KMS-11 (cell line): ENCODE results near the gene SYNDIG1.

ENCODE experiments used
- H2AFZ ChIP-seq: fragments of 200-600 bp; sonication (generic); 2 replicates; pipeline ENCODE4 v1.6.1; 2016; ENCODE audit warnings: antibody characterized with exemption, mixed run types, low read depth
- H3K27ac ChIP-seq: fragments of 200-600 bp; sonication (generic); 2 replicates; pipeline ENCODE4 v1.6.1; 2016; ENCODE audit warnings: mild to moderate bottlenecking, mixed run types
- H3K27me3 ChIP-seq: fragments of 200-600 bp; sonication (generic); 2 replicates; pipeline ENCODE4 v1.6.1; 2017; ENCODE audit warnings: mild to moderate bottlenecking, low read depth, mixed run types, moderate library complexity; ENCODE audit not compliant: insufficient read depth
- H3K36me3 ChIP-seq: fragments of 200-600 bp; sonication (generic); 2 replicates; pipeline ENCODE4 v1.6.1; 2017; ENCODE audit warnings: mild to moderate bottlenecking, mixed run types; ENCODE audit not compliant: insufficient read depth
- H3K4me1 ChIP-seq: fragments of 200-600 bp; sonication (generic); 2 replicates; pipeline ENCODE4 v1.6.1; 2016; ENCODE audit warnings: mild to moderate bottlenecking, low read depth, mixed run types; ENCODE audit not compliant: poor library complexity, severe bottlenecking
- H3K4me2 ChIP-seq: fragments of 200-600 bp; sonication (generic); 2 replicates; pipeline ENCODE4 v1.7.0; 2016; ENCODE audit warnings: mild to moderate bottlenecking, mixed run types
- H3K4me3 ChIP-seq: fragments of 200-600 bp; sonication (generic); IDR thresholded peaks from 2 replicates; pipeline ENCODE4 v1.6.1; 2017; ENCODE audit warnings: low read depth, low read length, mixed read lengths; ENCODE audit not compliant: insufficient read depth
- H3K79me2 ChIP-seq: fragments of 200-600 bp; sonication (generic); 2 replicates; pipeline ENCODE4 v1.6.1; 2016; ENCODE audit warnings: low read depth, mixed run types; ENCODE audit not compliant: insufficient read depth
- H3K9ac ChIP-seq: fragments of 200-600 bp; sonication (generic); 2 replicates; pipeline ENCODE4 v1.6.1; 2016; ENCODE audit warnings: mild to moderate bottlenecking, mixed run types
- H4K20me1 ChIP-seq: fragments of 200-600 bp; sonication (generic); 2 replicates; pipeline ENCODE4 v1.6.1; 2016; ENCODE audit warnings: mild to moderate bottlenecking, mixed run types; ENCODE audit not compliant: insufficient read depth
- CTCF ChIP-seq: fragments of 200-600 bp; sonication (generic); conservative IDR thresholded peaks from 2 replicates; pipeline ENCODE4 v1.6.1; 2017; ENCODE audit warnings: low read depth, mild to moderate bottlenecking, antibody characterized with exemption, low read length, moderate library complexity, mixed read lengths

SYNDIG1 gene

GRCh38 chr20:24605937-24606455 is 136.6 kb downstream of the SYNDIG1 start:
- TF ChIP-seq CTCF = no peak
- Histone ChIP-seq H3K4me3 (no peak overlapping the region), H3K4me2 (no peak overlapping the region), H3K79me2 (no peaks in the 10 kb centered on the region), H3K4me1 (no peaks in the 10 kb centered on the region), H3K36me3 (no peaks in the 10 kb centered on the region), H2AFZ (no peak overlapping the region), H4K20me1 (no peaks in the 10 kb centered on the region), H3K27me3 (no peaks in the 10 kb centered on the region), H3K9ac (no peak overlapping the region), H3K27ac (no peak overlapping the region)

- no peak overlapping the region for H3K9ac ChIP-seq
- H3K27me3 ChIP-seq = no peaks in the 10 kb centered on the region
- TF ChIP-seq CTCF = no peak
- no peak overlapping the region for H3K4me3 ChIP-seq
- H3K79me2 ChIP-seq = no peaks in the 10 kb centered on the region
- no peak overlapping the region for H2AFZ ChIP-seq
- H3K27ac ChIP-seq = no peak overlapping the region
- no peaks in the 10 kb centered on the region for H3K4me1 ChIP-seq
- H3K4me2 ChIP-seq = no peak overlapping the region
- no peaks in the 10 kb centered on the region for H3K36me3 ChIP-seq
- H4K20me1 ChIP-seq = no peaks in the 10 kb centered on the region
Measured at GRCh38 chr20:24607402-24607801, 138.0 kb downstream of the SYNDIG1 start.

- no peak overlapping the region for H3K4me2 ChIP-seq
Measured at GRCh38 chr20:24608926-24609667, 139.7 kb downstream of the SYNDIG1 start.

GRCh38 chr20:24609757-24610156 is 140.3 kb downstream of the SYNDIG1 start:
- Histone ChIP-seq H4K20me1 (no peaks in the 10 kb centered on the region), H2AFZ (no peak overlapping the region), H3K4me3 (no peak overlapping the region), H3K27me3 (no peaks in the 10 kb centered on the region), H3K79me2 (no peaks in the 10 kb centered on the region), H3K9ac (no peak overlapping the region), H3K4me1 (no peaks in the 10 kb centered on the region), H3K4me2 (no peak overlapping the region), H3K36me3 (no peaks in the 10 kb centered on the region), H3K27ac (no peak overlapping the region)
- TF ChIP-seq CTCF = no peak

More at GRCh38 chr20:24608926-24609667, 139.7 kb downstream of the SYNDIG1 start:
- Histone ChIP-seq H3K4me1 (no peaks in the 10 kb centered on the region), H2AFZ (no peak overlapping the region), H3K4me3 (no peak overlapping the region), H3K27ac (no peak overlapping the region), H3K79me2 (no peaks in the 10 kb centered on the region), H4K20me1 (no peaks in the 10 kb centered on the region), H3K9ac (no peak overlapping the region), H3K36me3 (no peaks in the 10 kb centered on the region), H3K27me3 (no peaks in the 10 kb centered on the region)
- TF ChIP-seq CTCF = no peak
